GM21619 (cell line): ENCODE measurements around the gene VWA8.
"Not testable (repeated sequence)": the region's sequence is repeated elsewhere in the genome, so short reads cannot be mapped to it uniquely, and the experiment has no call there.

Experiments used
- ATAC-seq: cut with Tn5 transposase; IDR thresholded peaks from one replicate; pipeline ENCODE4 v1.9.1; 2021; ENCODE audit not compliant: unreplicated experiment

Gene VWA8

DNA sequence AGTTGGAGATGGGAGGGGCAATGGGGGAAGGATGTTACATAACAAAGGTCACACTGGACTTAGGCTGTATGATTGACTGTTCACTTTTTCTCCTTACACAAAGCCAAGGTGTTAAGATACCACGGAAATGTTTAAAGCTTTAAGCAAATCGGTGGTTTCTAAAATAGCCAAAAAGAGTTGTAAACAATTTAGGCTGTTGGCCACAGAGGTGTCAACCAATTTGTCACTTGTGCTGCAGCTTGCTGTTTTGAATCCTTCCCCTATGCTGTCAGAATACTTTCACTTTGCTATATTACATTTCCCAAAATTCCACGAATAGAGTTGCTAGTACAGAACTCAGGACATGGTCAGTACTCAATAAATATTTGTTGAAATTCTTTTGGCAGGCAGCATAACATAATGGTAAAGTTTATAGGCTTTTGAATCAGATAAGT, 149.3 kb downstream of the VWA8 start:
- ATAC-seq = peak; percentile 67

DNA sequence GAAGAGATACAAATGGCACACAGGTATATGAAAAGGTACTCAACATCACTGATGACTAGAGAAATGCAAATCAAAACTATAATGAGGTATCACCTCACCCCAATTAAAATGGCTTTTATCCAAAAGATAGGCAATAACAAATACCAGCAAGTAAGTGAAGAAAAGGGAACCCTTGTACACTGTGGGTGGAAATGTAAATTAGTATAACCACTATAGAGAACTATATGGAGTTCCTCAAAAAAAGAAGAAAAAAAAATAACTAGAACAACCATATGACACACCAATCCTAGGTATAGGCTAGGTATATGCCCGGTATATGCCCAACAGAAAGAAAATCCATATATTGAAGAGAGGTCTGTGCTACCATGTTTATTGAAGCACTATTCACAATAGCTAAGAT, 150.9 kb downstream of the VWA8 start:
- ATAC-seq = no peak

GRCh38 chr13:41803445-41803735, 157.5 kb downstream of the VWA8 start:
- ATAC-seq = not testable (repeated sequence)

- ATAC-seq = no peak
Measured at GRCh38 chr13:41802684-41803444, 158.0 kb downstream of the VWA8 start.

GRCh38 chr13:41802043-41802683, 158.7 kb downstream of the VWA8 start:
- no peak for ATAC-seq

- no peak for ATAC-seq
Measured at GRCh38 chr13:41791056-41791455, 169.9 kb downstream of the VWA8 start.

DNA sequence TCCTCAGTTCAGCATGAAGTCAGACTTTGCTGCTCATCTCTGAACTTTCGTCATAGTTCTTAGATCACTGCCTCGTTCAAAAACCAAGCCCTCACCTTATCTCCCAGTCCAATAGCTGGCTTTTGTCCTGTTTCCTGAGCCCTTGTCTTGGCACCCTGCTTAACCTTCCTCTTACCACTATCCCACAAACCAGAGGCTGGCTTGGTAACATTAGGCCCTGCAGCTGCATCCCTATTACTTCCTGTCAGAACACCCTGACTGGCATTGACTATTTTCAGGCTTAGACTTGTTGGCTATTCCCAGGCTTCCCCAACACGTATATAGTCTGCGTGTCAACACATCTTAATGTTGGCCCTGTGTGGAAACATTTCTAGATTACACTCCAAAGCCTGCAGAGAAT, 172.4 kb downstream of the VWA8 start:
- ATAC-seq = no peak

- no peak for ATAC-seq
Measured at GRCh38 chr13:41785402-41786172, 175.3 kb downstream of the VWA8 start.

- ATAC-seq = no peak
Measured at GRCh38 chr13:41782086-41782485, 178.8 kb downstream of the VWA8 start.

DNA sequence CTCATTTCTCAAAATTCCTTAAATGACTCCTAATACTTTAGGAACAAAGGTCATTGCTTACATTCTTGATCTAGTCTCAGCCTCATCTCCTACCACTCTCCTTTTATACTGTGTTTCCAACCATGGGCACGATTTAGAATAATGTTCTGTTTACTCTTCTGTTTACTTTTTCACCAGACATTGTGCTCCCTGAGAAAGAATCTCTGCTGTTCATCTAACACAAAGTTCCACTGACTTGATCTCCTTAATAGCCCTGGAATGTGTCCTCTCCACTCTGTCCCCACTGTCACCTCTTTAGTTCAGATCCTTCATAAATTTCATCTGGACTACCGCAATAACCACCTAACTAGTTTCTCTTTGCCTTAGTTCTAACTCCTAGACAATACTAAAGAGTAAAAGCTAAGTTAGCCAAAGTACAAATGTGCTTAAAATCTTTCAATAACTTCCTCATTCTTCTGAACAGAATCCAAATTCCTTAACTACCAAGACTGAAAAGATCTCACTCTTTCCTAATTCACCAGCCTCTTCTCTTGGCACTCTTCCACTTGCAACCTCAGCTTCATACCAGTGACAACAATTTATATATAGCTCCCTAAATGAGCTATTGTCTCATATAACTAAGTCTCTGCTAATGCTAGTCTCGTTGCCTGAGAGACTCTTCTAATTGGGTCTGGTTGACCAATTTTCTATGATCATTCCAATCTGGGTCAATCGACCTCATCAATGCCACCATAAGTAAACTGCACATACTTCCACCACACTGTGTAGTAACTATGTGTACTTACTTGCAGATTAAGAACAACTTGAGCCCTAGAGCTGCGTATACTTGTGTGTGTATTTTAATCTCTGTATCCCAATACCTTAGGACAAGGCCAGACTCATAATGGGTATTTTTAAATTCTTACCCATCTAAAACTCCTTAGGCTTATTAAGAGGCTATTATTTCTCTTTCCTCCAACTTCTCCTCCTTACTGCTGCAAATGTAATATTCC, 179.9 kb downstream of the VWA8 start:
- no peak for ATAC-seq

DNA sequence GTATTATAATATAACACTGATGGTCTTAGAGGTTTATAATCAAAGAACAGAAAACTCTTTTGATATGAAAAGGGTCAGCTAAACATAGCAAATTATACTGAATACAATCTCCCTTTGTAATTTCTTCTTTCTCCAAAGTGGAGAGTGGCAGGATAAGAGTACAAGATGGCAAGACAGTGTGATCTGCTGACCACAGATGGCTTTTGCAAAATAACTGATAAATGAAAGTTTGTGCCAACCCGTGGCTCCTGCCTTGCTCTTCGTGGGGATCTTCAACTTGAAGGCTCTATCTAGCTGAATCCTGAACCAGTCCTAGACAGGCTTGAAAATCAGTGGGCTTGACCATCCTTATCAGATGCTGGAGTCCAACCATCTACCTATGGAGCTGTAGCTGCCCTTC, 185.7 kb downstream of the VWA8 start:
- ATAC-seq = no peak

DNA sequence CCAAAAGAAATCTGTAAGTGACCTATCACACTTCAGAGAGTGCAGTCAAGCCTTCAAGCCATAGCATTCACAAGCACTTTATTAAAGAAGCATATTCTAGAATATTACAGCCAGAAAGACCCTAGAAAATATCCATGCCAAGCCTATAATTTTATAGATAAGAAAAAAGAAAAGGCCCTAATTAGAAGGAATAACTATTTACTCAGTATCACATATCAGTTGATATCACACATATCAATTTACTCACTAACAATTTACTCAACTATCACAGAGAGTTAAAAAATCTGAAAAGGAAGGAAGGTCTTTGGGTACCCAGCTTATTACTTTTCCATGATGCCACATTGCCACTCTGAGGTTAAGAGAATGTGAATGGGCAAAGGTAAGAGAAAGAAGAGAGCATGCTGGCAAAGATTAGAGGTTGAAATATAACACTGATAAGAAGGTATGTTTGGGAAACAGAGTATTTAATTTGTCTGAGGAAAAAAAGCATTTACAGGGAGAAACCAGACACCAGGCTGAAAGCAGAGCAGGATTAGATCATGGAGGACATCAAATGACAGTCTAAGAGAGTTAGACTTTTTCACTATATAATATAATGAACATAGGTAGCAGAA, 186.2 kb downstream of the VWA8 start:
- ATAC-seq = no peak

DNA sequence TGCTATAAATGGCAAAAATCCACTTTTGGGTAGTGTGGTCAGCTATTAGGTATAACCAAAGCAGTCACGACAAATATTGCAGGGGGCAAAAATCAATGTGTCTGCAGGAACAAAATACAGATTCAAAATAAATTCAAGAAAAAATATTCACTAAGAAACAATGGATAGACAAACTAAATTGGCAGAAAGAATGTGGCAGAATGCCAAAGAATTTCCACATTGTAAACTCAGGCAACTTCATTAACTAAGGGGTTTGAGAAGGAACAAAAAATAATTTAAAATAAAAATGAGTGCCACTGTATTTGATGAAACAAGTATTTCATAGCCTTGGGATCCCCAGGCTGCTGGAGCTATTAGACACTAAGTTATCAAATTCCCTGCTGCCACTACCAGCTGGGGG, 193.1 kb downstream of the VWA8 start:
- ATAC-seq = no peak

- ATAC-seq = no peak
Measured at GRCh38 chr13:41766439-41766838, 194.5 kb downstream of the VWA8 start.

GRCh38 chr13:41765813-41766212, 195.1 kb downstream of the VWA8 start:
- no peak for ATAC-seq

DNA sequence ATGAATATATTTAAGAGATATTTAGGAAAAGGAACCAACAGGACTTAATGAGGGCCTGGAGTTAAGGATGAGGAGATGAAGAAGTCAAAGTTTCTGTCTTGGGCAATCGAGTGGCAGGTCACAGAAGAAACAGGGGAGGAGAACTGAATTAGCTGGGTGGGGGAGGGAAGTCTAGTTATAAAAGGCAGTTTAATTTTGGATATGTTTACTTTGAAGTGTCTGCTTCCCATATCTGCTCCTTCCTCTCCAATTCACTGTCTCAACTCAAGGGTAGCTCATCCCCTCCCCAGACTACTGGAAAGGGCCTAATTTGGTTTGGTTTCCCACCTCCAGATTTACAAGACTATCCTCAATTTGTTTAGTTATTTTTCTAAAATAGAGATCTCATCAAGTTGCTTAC, 195.9 kb downstream of the VWA8 start:
- no peak for ATAC-seq

- no peak for ATAC-seq
Measured at GRCh38 chr13:41764558-41764957, 196.4 kb downstream of the VWA8 start.

DNA sequence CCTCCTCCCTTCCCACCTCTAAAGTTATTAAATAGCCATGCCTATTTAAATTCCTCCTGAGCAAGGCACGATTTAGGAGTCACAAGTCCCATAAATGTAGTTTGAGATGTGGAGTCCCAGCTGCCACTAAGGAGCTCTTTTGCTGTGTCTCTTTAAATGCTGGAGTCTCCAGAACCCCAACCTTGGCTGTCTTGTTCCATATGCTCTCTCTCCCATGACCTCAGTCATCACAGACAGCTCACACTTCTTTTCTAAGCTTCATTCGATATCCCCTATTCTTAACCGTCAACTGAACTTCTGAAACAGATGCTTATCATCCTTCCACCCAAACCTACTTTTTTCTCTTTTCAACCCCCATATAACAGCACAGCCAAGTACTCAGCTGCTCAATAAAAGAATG, 197.1 kb downstream of the VWA8 start:
- no peak for ATAC-seq

DNA sequence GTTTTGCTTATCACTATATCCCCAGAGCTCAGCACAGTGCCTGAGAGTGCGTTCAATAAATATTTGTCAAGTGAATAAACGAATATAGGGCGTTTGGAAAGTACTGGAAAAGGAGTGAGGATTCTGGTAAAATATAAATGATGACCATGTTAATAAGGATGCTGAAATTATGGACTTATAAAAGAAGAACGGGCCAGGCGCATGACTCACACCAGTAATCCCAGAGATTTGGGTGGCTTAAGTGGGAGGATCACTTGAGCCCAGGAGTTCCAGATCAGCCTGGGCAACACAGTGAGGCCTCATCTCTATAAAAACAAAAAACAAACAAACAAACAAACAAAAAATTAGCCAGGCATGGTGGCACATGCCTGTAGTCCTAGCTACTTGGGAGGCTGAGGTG, 198.1 kb downstream of the VWA8 start:
- no peak for ATAC-seq

- ATAC-seq = no peak
Measured at GRCh38 chr13:41756198-41756880, 204.6 kb downstream of the VWA8 start.
